ENCODE data around the gene PTPRR. TPM values are rescaled to one million over a fixed set of nuclear protein-coding genes. Genes with fewer than 3 reads are reported as not detected.

PTPRR gene
- total RNA-seq, 1 experiment from 2014 or later = 0.64 TPM

DNA sequence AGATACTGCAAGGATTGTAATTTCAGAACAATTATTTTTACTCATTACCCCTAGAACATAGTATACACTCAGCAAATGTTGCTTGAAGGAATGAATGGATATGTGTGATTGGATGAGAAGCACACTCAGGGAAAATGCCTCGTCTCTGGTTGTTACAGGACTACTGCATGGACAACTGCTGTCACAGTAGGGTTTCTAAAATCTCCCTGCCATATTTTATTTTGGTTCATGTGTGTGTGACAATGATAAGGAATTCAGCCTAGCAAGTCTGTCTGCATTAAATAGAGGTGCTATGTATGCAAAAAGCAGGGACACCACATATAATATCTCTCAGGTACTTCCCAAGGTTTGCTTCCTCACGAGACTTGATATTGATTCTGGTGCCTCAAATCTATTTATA, 1.4 kb downstream of the PTPRR start:
- no peak for DNase-seq (ENCODE audit: extremely low read depth, low read depth)

DNA sequence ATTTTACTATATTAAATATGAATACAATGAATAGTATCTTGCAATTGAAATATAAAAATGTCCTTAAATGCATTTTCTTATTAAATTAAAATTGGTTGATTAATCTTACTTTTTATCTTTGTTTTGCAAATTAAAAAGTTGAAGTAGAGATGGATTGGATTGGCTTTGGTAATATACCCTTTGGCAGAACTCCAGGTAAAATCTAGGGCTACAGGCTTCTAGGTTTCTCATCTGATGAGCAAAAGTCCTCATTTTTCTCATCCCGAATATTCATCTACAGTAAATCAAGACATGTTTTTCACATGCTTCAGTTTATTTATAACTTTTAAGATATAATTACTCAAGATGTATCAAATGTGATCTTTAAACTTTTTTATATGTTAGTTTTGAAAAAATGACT, 2.2 kb downstream of the PTPRR start:
- DNase-seq (ENCODE audit: extremely low read depth, low read depth) = no peak

DNA sequence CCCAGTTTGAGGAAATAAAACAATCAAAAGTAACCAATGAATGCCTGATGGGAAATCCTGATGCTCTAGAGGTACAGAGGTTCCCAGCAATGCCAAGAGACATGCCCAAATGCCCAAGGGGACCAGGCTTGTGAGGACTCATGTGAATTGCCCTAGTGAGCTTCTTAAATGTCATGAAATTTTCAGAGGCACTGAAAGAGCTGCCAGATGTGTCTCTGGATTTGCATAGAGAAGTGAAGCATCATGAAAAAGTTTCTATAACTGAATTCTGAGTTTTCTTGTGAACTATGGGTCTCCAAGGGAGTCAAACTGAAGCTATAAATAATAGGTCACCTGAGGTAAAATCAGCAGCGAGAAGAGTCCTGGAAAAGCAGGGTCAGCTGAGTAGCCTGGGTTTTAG, 9.9 kb downstream of the PTPRR start:
- DNase-seq (ENCODE audit: extremely low read depth, low read depth) = no peak

- no peak for DNase-seq (ENCODE audit: extremely low read depth, low read depth)
Observed at GRCh38 chr12:70908978-70909377, 11.6 kb downstream of the PTPRR start.

- DNase-seq (ENCODE audit: extremely low read depth, low read depth) = no peak
Observed at GRCh38 chr12:70907412-70907811, 13.1 kb downstream of the PTPRR start.

- DNase-seq (ENCODE audit: extremely low read depth, low read depth) = no peak
Observed at GRCh38 chr12:70895956-70896355, 24.6 kb downstream of the PTPRR start.

DNA sequence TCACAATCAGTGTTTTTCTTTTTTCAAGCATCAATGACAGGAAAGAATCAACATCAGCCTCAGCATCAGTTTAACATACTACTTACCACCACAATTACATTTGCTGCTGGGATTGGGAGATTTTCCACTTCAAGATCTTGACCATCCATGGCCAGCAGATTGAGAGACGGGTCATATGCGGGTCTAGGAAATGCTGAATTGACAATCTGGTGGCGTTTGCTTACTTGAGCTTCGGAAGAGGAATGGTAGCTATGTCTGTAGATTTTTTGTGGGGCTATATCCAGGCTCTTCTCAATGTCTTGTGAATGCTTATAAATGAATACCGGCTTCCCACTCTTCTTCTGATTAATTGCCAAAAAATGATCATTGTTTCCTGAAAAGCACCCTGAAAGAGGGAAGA, 27.9 kb downstream of the PTPRR start:
- DNase-seq (ENCODE audit: extremely low read depth, low read depth) = no peak

DNA sequence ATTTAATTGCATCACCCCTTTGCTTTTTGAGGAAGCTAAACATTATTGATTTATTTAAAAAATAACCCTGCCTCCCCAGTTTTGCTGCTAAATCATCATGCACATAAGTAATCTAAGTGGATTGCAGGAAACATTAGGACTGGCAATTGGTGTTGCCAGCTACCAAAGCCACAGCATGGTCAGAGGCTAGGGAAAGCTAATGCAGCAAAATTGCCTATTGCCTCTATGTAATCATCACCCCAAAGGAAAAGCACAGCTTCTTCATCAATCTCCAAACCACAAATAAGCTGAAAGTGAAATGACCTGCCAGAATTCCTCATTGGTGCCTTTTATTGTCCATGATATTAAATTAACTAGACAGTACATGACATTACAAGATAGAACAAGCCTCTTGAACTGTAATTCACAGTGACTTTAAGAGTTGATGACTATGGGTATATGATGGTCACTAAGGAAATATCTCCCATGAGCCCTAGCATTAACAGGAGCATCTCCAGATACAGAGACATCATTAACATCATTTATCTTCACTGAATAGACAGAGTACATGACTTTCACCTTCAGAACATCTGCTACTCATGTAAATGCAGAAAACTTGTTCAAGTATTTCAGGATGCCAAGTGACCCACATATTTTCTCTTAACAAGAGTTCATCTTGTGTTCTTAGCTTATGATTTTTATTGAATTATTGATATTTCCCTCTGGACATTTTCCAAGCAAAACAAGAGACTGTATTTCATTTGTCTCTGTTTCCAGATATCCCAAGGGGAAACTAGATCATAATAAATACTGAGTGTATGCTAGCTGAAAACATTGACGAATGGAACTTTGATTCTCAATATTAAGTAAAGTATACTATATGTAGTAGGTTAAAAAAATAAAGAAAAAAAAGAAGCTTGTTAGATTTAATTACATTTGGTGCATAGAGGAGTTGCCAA, 29.4 kb downstream of the PTPRR start:
- no peak for DNase-seq (ENCODE audit: extremely low read depth, low read depth)

GRCh38 chr12:70885956-70886355, 34.6 kb downstream of the PTPRR start:
- DNase-seq (ENCODE audit: extremely low read depth, low read depth) = no peak

DNA sequence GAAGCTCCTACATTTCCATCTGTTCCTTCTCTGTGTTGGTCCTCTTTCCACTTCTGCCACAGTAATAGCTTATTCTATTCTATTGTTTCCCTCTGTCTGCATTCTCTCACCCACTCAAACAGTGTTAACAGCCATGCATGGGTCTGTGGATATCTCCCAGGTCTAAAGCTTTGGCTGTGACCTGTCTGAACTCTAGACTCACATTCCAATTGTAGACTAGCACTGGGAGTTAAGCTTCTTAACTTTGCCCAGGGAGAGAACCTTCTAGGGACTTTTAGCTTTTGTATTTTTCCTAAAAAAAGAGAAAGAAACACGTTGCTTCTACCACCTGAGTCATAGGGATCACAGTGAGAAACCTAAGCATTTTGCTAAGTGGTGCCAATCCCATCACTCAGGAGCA, 36.7 kb downstream of the PTPRR start:
- no peak for DNase-seq (ENCODE audit: extremely low read depth, low read depth)

- no peak for DNase-seq (ENCODE audit: extremely low read depth, low read depth)
Observed at GRCh38 chr12:70880744-70881143, 39.8 kb downstream of the PTPRR start.

DNA sequence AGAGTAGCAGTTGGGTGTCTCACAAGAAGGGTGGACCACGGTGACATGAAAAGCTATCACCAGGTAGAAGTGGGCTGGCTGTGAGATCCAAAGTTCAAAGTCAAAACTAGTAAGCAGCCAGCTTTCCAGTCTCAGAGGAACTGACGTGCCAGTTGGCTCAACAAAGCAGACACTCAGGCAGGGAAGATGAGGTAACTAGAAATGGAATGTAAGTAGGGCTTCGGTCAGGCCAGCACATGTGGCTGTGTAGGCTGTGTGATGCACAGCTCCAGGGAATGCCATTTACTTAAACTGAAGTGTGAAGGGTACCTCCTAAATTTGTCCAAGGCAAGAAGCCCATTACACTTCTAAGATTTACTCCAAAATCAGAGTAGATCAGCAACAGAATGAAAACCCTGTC, 43.6 kb downstream of the PTPRR start:
- DNase-seq (ENCODE audit: extremely low read depth, low read depth) = no peak

GRCh38 chr12:70875628-70876027, 44.9 kb downstream of the PTPRR start:
- no peak for DNase-seq (ENCODE audit: extremely low read depth, low read depth)

GRCh38 chr12:70854881-70855568, 65.5 kb downstream of the PTPRR start:
- no peak for DNase-seq (ENCODE audit: extremely low read depth, low read depth)

DNA sequence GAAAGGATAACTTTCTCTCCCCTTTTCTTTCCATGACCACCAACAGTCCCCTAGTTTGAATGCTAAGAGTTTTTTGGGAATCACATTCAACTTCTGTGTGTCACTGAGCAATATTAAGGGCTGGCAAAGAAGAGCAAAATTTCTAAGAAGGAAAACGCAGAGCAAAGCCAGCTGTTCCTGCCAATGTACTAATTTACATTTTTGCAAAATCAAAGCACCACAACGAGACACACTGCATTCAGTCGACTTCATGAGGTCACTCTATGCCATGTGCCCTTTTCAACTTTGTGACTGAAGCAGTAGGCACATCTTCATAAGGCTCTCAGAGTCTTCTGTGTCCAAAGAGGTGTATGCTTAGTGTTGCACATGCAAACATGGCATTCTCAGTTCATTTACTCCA, 66.4 kb downstream of the PTPRR start:
- DNase-seq (ENCODE audit: extremely low read depth, low read depth) = no peak

GRCh38 chr12:70853326-70853725, 67.2 kb downstream of the PTPRR start:
- no peak for DNase-seq (ENCODE audit: extremely low read depth, low read depth)

DNA sequence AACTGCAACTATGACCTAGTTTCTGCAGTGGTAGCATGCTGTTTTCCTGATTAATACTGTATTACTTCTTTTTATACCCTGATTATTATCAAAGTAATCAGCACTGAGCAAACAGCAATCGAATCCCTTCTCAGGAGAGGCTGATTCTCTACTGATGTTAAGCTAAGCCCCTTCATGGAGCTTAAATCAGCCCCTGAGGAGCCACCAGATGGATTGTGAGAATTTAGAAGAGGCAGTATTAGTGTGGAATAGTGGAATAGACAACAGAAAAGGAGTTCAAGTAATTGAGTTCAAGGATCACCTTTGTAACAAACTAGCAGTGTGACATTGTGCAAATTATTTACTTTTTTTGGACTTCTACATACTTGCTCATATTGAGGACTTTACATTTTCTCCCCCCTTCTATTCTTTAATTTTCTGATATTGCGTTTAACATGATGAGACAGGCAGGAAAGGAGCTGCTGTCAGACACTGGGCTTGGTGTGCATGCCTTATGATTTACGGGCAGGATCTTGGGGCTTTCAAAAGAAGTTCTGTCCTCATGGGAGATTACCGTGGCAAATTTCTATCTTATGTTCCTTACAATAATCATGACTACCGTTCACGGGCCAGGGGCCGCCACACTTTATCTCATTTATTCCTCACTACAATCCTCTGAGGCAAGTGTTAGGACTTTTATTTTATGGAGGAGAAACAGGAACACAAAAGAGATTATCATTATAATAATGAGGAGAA, 68.0 kb downstream of the PTPRR start:
- no peak for DNase-seq (ENCODE audit: extremely low read depth, low read depth)

DNA sequence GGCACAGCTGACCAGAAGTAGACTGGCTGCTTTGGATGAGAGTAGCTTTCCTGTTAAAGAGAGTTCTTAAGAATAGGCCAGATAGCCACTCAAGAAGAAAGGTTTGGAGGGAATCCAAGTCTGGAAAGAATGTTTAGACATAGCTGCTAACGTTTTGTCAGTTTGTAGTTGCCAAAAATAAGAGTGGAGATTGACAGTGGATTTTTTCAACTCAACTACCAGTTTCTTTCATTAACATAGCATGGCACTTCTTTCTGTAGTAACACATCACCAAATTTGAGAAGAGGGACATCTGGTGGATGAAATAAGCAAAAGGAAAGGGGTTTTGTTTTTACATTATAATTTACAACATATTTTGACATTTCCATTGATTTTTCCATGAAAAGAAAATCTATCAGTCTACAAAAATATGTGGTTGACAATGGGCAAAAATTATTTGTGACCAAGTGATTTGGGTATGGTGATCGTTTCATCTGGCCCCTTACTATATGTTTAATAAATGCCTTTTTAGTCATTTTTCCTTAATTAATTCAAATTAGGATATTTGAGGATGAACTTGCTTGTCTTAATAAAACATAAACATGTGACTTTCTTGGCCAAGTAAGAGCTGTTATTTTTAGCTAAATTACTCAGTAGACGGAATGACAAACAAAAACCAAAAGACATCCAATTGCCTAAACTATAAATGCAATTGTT, 71.1 kb downstream of the PTPRR start:
- DNase-seq (ENCODE audit: extremely low read depth, low read depth) = peak; percentile 7

DNA sequence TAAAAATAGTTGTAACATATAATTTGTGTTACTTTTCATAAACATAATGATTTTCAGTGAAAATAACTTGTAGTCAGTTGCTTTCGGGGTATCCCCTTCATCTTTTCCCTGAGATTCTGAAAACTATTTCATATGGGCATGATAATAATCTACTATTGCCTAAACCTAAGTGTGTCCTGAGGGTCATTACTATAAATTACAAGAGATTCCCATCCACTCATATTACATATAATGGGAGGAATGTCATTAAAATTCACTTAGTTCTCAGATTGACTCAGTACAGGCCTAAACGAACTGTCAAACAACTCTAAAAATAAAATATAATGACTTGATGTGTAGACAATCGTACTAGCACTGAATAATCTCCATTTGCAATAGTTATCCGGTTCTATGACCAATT, 72.7 kb downstream of the PTPRR start:
- DNase-seq (ENCODE audit: extremely low read depth, low read depth) = no peak

DNA sequence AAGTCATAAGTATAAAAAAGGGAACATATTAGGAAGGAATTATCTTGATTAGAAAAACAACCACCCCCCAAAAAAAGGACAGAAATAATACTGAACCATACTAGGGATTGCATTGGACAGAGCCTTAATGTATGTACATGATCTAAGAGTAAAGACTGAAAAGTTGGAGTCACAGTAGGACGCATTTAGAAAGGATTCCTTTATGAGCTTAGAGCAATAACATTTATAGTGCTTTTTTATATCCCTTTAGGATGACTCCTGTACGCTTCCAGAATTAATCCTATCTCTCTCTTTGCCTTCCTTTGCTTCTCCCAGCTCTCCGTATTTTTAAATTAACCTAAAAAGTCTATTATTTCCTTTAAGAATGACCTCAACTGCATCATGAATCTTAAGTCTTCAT, 75.3 kb downstream of the PTPRR start:
- DNase-seq (ENCODE audit: extremely low read depth, low read depth) = no peak

DNA sequence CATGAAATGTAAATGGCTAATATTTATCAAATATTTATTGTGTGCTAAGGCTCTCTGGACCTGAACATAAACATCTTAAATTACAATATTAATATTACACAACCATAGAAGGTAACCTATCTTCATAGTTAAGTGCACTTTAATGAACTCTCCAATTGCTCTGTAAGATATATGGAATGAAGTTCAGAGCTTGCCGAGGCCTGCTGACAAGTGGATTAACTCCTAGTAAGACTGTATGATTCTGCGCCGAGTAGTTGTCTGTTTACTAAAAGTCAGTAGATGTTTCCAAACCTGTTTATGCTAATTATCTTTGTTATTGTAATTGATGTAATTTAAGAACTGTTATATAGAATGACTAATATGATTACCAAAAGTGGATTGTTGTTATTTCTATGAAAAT, 77.2 kb downstream of the PTPRR start:
- no peak for DNase-seq (ENCODE audit: extremely low read depth, low read depth)
